HG02884 (cell line): Measurements from ENCODE around the gene FOXRED2.
"Not testable (repeated sequence)": the region's sequence is repeated elsewhere in the genome, so short reads cannot be mapped to it uniquely, and the experiment has no call there.

Experiments used
- ATAC-seq: cut with Tn5 transposase; IDR thresholded peaks from one replicate; pipeline ENCODE4 v1.9.1; 2021; ENCODE audit warnings: mild to moderate bottlenecking, moderate library complexity; ENCODE audit not compliant: unreplicated experiment

FOXRED2 gene

GRCh38 chr22:36452250-36452977 lies 54.4 kb downstream of the FOXRED2 start:
- ATAC-seq = no peak

- ATAC-seq = not testable (repeated sequence)
Observed at GRCh38 chr22:36450923-36451322, 55.9 kb downstream of the FOXRED2 start.

- no peak for ATAC-seq
Observed at GRCh38 chr22:36449596-36450175, 57.2 kb downstream of the FOXRED2 start.

GRCh38 chr22:36447632-36448031 lies 59.2 kb downstream of the FOXRED2 start:
- no peak for ATAC-seq

GRCh38 chr22:36445158-36445668 lies 61.6 kb downstream of the FOXRED2 start:
- ATAC-seq = no peak

- ATAC-seq = no peak
Observed at GRCh38 chr22:36443198-36443770, 63.6 kb downstream of the FOXRED2 start.

GRCh38 chr22:36442506-36443197 lies 64.2 kb downstream of the FOXRED2 start:
- ATAC-seq = no peak

GRCh38 chr22:36440429-36441002 lies 66.3 kb downstream of the FOXRED2 start:
- no peak for ATAC-seq

GRCh38 chr22:36439481-36440271 lies 67.2 kb downstream of the FOXRED2 start:
- ATAC-seq = no peak
